Measurements from ENCODE around the gene SHC2. TPM values are rescaled to one million over a fixed set of nuclear protein-coding genes. Genes with fewer than 3 reads are reported as not detected.
A peak's percentile ranks its signal among the peaks of the same experiment; 100 is the strongest.

Gene SHC2
- total RNA-seq, 1 donor from 2014 or later = 29.7 TPM

GRCh38 chr19:459724-460511 lies 915 bp downstream of the SHC2 start:
- Mint-ChIP-seq H3K4me1 (ENCODE audit: low read depth, unreplicated experiment) (no peaks in the 10 kb centered on the region), H3K27ac (ENCODE audit: unreplicated experiment) (peak overlapping the region; percentile 81), H3K36me3 (ENCODE audit: low read depth, unreplicated experiment) (peaks cover 12% of the 10 kb centered on the region), H3K9me3 (ENCODE audit: unreplicated experiment) (no peaks in the 10 kb centered on the region), H3K27me3 (ENCODE audit: low read depth, unreplicated experiment) (no peaks in the 10 kb centered on the region), H3K4me3 (ENCODE audit: unreplicated experiment) (peak overlapping the region; percentile 91)
- Histone ChIP-seq H2AFZ (ENCODE audit: low read depth, low read length) (peak overlapping the region; percentile 71), H3K27me3 (ENCODE audit: insufficient read depth, low read length) (peaks cover 2% of the 10 kb centered on the region), H3K4me2 (ENCODE audit: low read length) (peak overlapping the region; percentile 86), H3K79me2 (ENCODE audit: insufficient read depth, low read length) (no peaks in the 10 kb centered on the region), H3K36me3 (ENCODE audit: insufficient read depth, low read length) (no peaks in the 10 kb centered on the region), H3K9ac (ENCODE audit: low read length) (peak overlapping the region; percentile 78), H3K27ac (ENCODE audit: low read depth, low read length) (no peak overlapping the region), H3K4me1 (ENCODE audit: insufficient read depth, low read length) (peaks cover 5% of the 10 kb centered on the region), H4K20me1 (ENCODE audit: insufficient read depth, low read length) (no peaks in the 10 kb centered on the region), H3K9me3 (ENCODE audit: insufficient read depth, low read depth, low read length) (no peaks in the 10 kb centered on the region), H3K4me3 (ENCODE audit: insufficient read depth, low read depth, low read length) (peak overlapping the region; percentile 28)
- DNase-seq (ENCODE audit: low read depth) = peak; percentile 16
- no peak for FAIRE-seq
- TF ChIP-seq CTCF (IDR thresholded peaks at IDR 0.05; ENCODE audit: insufficient read depth, low read depth, low read length) = no peak
- peak; percentile 80 for TF ChIP-seq EZH2 (IDR thresholded peaks at IDR 0.05; ENCODE audit: insufficient read depth, low read length)

GRCh38 chr19:458091-459042 lies 2.5 kb downstream of the SHC2 start:
- H3K4me1 Mint-ChIP-seq (ENCODE audit: low read depth, unreplicated experiment) = no peaks in the 10 kb centered on the region
- TF ChIP-seq EZH2 (IDR thresholded peaks at IDR 0.05; ENCODE audit: insufficient read depth, low read length) = no peak
- no peak for TF ChIP-seq CTCF (IDR thresholded peaks at IDR 0.05; ENCODE audit: insufficient read depth, low read depth, low read length)

More at GRCh38 chr19:458091-459042, 2.5 kb downstream of the SHC2 start:
- Mint-ChIP-seq H3K27me3 (ENCODE audit: low read depth, unreplicated experiment) (no peaks in the 10 kb centered on the region), H3K36me3 (ENCODE audit: low read depth, unreplicated experiment) (peaks cover 24% of the 10 kb centered on the region), H3K27ac (ENCODE audit: unreplicated experiment) (no peak overlapping the region), H3K4me3 (ENCODE audit: unreplicated experiment) (no peak overlapping the region), H3K9me3 (ENCODE audit: unreplicated experiment) (peaks cover 5% of the 10 kb centered on the region)
- DNase-seq (ENCODE audit: low read depth) = no peak
- no peak overlapping the region for H2AFZ ChIP-seq (ENCODE audit: low read depth, low read length)
- no peak overlapping the region for H3K4me3 ChIP-seq (ENCODE audit: insufficient read depth, low read depth, low read length)
- H3K4me2 ChIP-seq (ENCODE audit: low read length) = no peak overlapping the region
- no peak overlapping the region for H3K27ac ChIP-seq (ENCODE audit: low read depth, low read length)
- H3K9me3 ChIP-seq (ENCODE audit: insufficient read depth, low read depth, low read length) = no peaks in the 10 kb centered on the region
- FAIRE-seq = no peak
- H3K4me1 ChIP-seq (ENCODE audit: insufficient read depth, low read length) = peaks cover 5% of the 10 kb centered on the region
- no peak overlapping the region for H3K9ac ChIP-seq (ENCODE audit: low read length)
- no peaks in the 10 kb centered on the region for H3K36me3 ChIP-seq (ENCODE audit: insufficient read depth, low read length)
- H4K20me1 ChIP-seq (ENCODE audit: insufficient read depth, low read length) = no peaks in the 10 kb centered on the region
- no peaks in the 10 kb centered on the region for H3K79me2 ChIP-seq (ENCODE audit: insufficient read depth, low read length)
- H3K27me3 ChIP-seq (ENCODE audit: insufficient read depth, low read length) = peaks cover 2% of the 10 kb centered on the region
